GM04503 (cell line): Measurements from ENCODE around the gene GPM6B.
"Not testable (repeated sequence)": the region's sequence is repeated elsewhere in the genome, so short reads cannot be mapped to it uniquely, and the experiment has no call there.

Source experiments
- DNase-seq: peaks from one replicate; pipeline ENCODE4 v3.0.0-alpha.2; 2012; ENCODE audit warnings: low read depth

The GPM6B gene

GRCh38 chrX:13726583-13726982 is 90.3 kb downstream of the GPM6B start:
- DNase-seq: not testable (repeated sequence)

- not testable (repeated sequence) for DNase-seq
Measured at GRCh38 chrX:13724878-13725277, 92.0 kb downstream of the GPM6B start.

GRCh38 chrX:13721819-13722519 is 94.9 kb downstream of the GPM6B start:
- DNase-seq: no peak

GRCh38 chrX:13721371-13721770 is 95.5 kb downstream of the GPM6B start:
- DNase-seq: no peak
